Activated CD8-positive, alpha-beta T cell treated with anti-CD3 and anti-CD28 coated beads, Interleukin-2, amount 10 ng/mL, durations not matched to agents 7 days and 5 days (primary cell): ENCODE measurements around the gene B3GNT8. TPM values are rescaled to one million over a fixed set of nuclear protein-coding genes. Genes with fewer than 3 reads are reported as not detected.
"Not testable (repeated sequence)": the region's sequence is repeated elsewhere in the genome, so short reads cannot be mapped to it uniquely, and the experiment has no call there.

Experiments used
- ATAC-seq: fragments of 150-1000 bp; cut with Tn5 transposase; one replicate; pipeline ENCODE4 v1.10.0; 2021; ENCODE audit warnings: moderate library complexity
- CTCF ChIA-PET: fragments of 350-600 bp; sonication (Branson Sonifier 250); formaldehyde crosslinking; loops from one replicate; lab custom pipeline; 2021; ENCODE audit warnings: antibody characterized with exemption; lab: Charles Lee
- POLR2A ChIA-PET: fragments of 350-600 bp; sonication (Branson Sonifier 250); formaldehyde crosslinking; loops from one replicate; lab custom pipeline; 2021; ENCODE audit warnings: antibody characterized with exemption; lab: Charles Lee
- DNase-seq: peaks from one replicate; pipeline ENCODE4 v3.0.0-alpha.2; 2020
- H3K27ac Mint-ChIP-seq: one replicate; pipeline ENCODE4 v1.8.0; 2021; ENCODE audit warnings: mild to moderate bottlenecking, mixed read lengths
- H3K27me3 Mint-ChIP-seq: one replicate; pipeline ENCODE4 v1.8.0; 2021; ENCODE audit warnings: low read depth, mixed read lengths
- H3K36me3 Mint-ChIP-seq: one replicate; pipeline ENCODE4 v1.8.0; 2021; ENCODE audit warnings: low read depth, mixed read lengths
- H3K4me1 Mint-ChIP-seq: one replicate; pipeline ENCODE4 v1.8.0; 2021; ENCODE audit warnings: low read depth, mixed read lengths
- H3K4me3 Mint-ChIP-seq: one replicate; pipeline ENCODE4 v1.8.0; 2021; ENCODE audit warnings: mild to moderate bottlenecking, mixed read lengths
- H3K9me3 Mint-ChIP-seq: one replicate; pipeline ENCODE4 v1.8.0; 2022; ENCODE audit warnings: mixed read lengths; ENCODE audit not compliant: insufficient read depth
- total RNA-seq, 2 experiments: library from RNA; stranded (reverse); gene quantifications; one replicate each; pipeline ENCODE4 v1.2.3, GENCODE V29; 2021

The B3GNT8 gene
- total RNA-seq, 2 experiments from 2014 or later = 2.9 to 5.2 TPM

DNA sequence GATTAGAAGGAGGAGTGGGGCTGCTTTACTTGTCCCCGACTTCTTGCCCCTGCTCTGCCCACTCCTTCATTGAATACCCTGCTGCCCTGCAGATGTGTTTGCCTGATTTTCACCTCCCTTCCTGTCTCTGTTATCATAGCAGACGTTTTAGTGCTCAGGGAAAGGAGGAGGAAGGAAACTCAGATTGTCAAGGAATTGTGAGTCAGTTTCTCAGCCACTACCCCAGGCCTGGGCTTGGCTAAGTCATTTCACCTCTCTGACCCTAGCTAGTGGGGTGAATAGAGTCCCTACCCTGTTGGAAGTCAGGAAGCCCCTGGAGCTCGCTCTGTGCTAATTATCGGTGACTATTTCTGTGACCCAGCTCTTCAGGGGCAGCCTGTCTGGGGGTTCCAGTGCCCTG, 25.7 kb downstream of the B3GNT8 start:
- no peak overlapping the region for H3K27ac Mint-ChIP-seq

DNA sequence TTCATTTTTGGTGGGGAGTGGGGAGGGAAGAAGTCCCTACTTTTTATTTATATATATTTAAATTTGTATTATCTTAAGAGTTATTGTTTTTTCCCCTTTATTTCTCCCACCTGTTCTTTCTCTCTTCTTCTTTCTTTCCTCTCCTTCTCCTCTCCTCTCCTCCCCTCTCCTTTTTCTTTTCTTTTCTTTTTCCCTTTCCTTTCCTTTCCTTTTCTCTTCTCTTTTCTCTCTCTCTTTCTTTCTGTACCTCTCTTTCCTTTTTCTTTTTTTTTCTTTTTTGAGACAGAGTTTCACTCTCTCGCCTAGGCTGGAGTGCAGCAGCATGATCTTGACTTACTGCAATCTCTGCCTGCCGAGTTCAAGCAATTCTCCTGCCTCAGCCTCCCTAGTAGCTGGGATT, 27.6 kb downstream of the B3GNT8 start:
- ATAC-seq (no peak), DNase-seq (no peak)
- Mint-ChIP-seq H3K9me3 (no peaks in the 10 kb centered on the region), H3K4me3 (peak overlapping the region; percentile 28), H3K27ac (no peak overlapping the region), H3K4me1 (peaks cover 49% of the 10 kb centered on the region), H3K27me3 (no peaks in the 10 kb centered on the region), H3K36me3 (peaks cover 7% of the 10 kb centered on the region)
- ChIA-PET CTCF (no interaction called here), POLR2A (interaction anchor here (1.2 kb wide), 1 partner anchor 27 kb away, joined by 3 read pairs; no protein-coding TSS in a partner anchor)

More for the DNA sequence above, 25.7 kb downstream of the B3GNT8 start:
- H3K36me3 Mint-ChIP-seq = peaks cover 7% of the 10 kb centered on the region
- no peaks in the 10 kb centered on the region for H3K27me3 Mint-ChIP-seq
- ATAC-seq = no peak
- no peak overlapping the region for H3K4me3 Mint-ChIP-seq
- ChIA-PET POLR2A (no interaction called here), CTCF (no interaction called here)
- H3K9me3 Mint-ChIP-seq = no peaks in the 10 kb centered on the region
- H3K4me1 Mint-ChIP-seq = peaks cover 38% of the 10 kb centered on the region
- no peak for DNase-seq

DNA sequence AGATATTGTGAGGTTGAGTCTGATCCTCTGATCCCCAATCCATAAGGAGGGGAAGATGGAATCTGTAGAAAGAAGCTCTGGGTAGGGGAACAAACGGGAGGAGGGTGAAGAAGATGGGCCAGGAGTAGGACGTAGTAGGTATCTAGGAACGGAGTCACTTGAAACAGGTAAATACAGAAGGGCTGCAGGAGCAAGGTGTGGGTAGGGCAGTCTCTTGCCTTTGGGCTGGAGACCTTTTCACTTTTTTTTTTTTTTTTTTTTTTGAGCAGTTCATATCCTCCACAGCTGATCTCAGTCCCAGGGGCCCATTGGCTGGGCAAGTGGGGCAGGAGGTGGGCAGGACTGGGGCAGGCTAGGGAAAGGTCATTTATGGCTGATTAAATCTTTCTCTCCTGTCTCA, 28.1 kb downstream of the B3GNT8 start:
- ChIA-PET CTCF (no interaction called here), POLR2A (interaction anchor here (1.2 kb wide), 1 partner anchor 28 kb away, joined by 3 read pairs; no protein-coding TSS in a partner anchor)
- H3K36me3 Mint-ChIP-seq = peaks cover 7% of the 10 kb centered on the region
- H3K4me3 Mint-ChIP-seq = peak overlapping the region; percentile 99
- no peaks in the 10 kb centered on the region for H3K9me3 Mint-ChIP-seq
- H3K27ac Mint-ChIP-seq = no peak overlapping the region
- ATAC-seq (no peak), DNase-seq (no peak)
- H3K27me3 Mint-ChIP-seq = no peaks in the 10 kb centered on the region
- peaks cover 49% of the 10 kb centered on the region for H3K4me1 Mint-ChIP-seq

DNA sequence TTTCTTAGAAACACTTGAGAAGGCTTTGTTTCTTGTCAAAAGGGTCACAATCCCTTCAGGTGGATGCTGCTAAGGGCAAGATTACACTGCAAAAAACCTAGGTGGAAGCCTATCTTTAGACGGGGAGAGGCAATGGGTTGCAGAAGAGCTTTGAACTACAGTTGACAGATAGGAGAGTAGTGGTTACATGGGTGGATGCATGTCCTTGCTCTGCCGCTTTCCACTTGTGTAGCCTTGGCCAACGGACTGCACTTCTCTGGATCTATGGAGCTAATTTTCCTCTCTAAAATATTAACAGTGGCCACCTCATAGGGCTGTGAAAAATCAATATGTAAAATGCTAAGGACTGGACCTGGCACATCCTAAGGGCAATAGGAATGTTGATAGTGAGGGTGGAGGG, 28.6 kb downstream of the B3GNT8 start:
- POLR2A ChIA-PET = interaction anchor here (1.2 kb wide), 1 partner anchor 28 kb away, joined by 3 read pairs; no protein-coding TSS in a partner anchor
- Mint-ChIP-seq H3K4me1 (peaks cover 48% of the 10 kb centered on the region), H3K9me3 (no peaks in the 10 kb centered on the region), H3K4me3 (peak overlapping the region; percentile 99), H3K27me3 (no peaks in the 10 kb centered on the region), H3K36me3 (peaks cover 7% of the 10 kb centered on the region), H3K27ac (peak overlapping the region; percentile 100)
- CTCF ChIA-PET = no interaction called here
- DNase-seq (no peak), ATAC-seq (no peak)

DNA sequence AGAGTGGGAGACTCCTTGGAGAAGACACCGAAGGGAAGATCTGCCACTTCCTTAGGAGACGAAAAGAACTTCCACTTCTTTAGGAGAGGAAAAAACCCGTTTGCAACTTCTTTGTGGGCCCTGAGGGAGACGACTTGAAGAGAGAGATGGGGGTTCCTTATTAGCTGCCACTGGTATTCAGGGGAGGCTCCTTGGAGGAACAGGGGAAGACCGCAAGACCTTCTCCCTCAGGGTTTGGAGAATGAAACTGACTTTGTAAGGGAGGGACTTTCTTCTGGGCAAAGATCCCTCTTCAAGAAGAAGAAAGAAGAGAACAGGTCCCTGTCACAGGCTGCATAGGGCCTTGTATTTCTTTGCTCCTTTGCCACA, 29.1 kb downstream of the B3GNT8 start:
- ChIA-PET POLR2A (no interaction called here), CTCF (no interaction called here)
- Mint-ChIP-seq H3K27me3 (no peaks in the 10 kb centered on the region), H3K4me3 (peak overlapping the region; percentile 99), H3K36me3 (peaks cover 7% of the 10 kb centered on the region), H3K9me3 (no peaks in the 10 kb centered on the region), H3K27ac (peak overlapping the region; percentile 100), H3K4me1 (peaks cover 44% of the 10 kb centered on the region)
- ATAC-seq (no peak), DNase-seq (no peak)

DNA sequence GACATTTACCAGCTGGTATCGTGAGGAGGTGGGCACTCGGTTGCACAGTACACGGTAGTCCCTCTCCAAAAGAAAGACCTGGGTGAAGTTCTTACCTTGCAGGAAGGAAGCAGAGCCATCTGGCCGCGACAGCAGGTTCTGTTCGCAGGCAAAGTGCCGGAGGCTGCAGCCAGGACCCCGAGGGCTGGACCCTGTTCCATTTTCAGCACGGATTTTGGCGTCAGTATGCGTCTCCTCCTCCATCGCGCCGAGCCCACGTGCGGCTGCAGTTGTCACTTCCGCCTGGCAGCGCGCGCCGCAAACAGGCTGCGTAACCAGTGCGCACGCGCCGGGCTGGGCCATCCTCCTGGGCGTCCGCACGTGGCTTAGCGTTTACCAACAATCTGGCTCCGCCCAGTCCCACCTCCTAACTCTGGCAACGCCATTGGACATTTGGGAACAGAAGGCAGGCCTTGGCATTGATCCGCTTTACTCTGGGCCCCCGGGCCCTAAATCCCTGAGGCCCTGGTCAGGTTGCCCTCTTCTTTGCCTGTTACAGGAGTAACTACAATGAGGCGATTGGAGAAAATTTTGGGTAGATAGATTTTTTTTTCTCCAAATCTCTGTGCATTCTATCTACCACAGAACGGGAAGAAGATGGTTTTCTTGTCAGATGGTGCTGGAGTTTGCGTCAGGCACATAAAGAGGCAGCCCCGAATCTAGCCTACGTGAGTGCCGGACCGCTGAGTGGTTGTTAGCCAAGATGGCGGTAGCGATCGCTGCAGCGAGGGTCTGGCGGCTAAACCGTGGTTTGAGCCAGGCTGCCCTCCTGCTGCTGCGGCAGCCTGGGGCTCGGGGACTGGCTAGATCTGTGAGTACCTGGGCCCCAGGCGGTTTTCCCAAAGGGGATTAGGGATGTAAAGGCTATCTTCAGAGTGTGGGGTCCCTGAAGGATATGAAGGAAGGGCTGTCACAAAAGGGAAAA, 29.8 kb downstream of the B3GNT8 start, which contains the start of the genes BCKDHA and EXOSC5:
Gene BCKDHA, plus strand, starts transcription at position 733 of the 964 bp plus-strand sequence. Its CDS starts 10 bp downstream, at position 743.
Gene EXOSC5, minus strand, starts transcription at position 274 of the 964 bp plus-strand sequence. Its CDS starts 31 bp downstream, at position 243.
- DNase-seq = peak; percentile 99
- ChIA-PET POLR2A (interaction anchor here (0.7 kb wide), 1 partner anchor 39 kb away, joined by 4 read pairs; no protein-coding TSS in a partner anchor), CTCF (interaction anchor here (0.5 kb wide), 1 partner anchor 1220 kb away, joined by 4 read pairs; no protein-coding TSS in a partner anchor)
- peak; percentile 99 for ATAC-seq
- Mint-ChIP-seq H3K4me1 (peaks cover 44% of the 10 kb centered on the region), H3K36me3 (peaks cover 7% of the 10 kb centered on the region), H3K9me3 (no peaks in the 10 kb centered on the region), H3K27me3 (no peaks in the 10 kb centered on the region), H3K27ac (peak within 1 kb of the TSS; percentile 100), H3K4me3 (peak within 1 kb of the TSS; percentile 99)

DNA sequence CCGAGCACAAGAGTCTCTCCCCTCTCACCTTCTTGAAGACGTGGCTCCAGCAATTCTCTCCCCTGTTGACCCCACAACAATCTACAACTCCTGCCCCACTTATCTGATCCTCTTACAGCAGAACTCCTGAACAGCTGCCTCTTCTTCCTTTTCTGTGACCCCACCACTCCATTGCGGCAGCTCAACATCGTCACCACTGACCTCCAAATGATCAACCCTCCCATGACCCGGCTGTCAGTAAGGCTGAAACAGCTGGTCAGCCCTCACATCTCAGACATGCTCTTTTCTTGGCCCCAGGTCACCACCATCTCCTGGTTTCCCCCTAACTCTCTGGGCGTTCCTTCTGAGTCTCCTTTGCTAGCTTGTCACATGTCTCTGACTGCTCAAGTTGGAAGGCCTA, 31.8 kb downstream of the B3GNT8 start:
- DNase-seq (no peak), ATAC-seq (no peak)
- Mint-ChIP-seq H3K36me3 (peaks cover 8% of the 10 kb centered on the region), H3K27ac (peak overlapping the region; percentile 23), H3K9me3 (no peaks in the 10 kb centered on the region), H3K27me3 (no peaks in the 10 kb centered on the region), H3K4me3 (peak overlapping the region; percentile 99), H3K4me1 (peaks cover 37% of the 10 kb centered on the region)
- ChIA-PET POLR2A (no interaction called here), CTCF (interaction anchor here (1.1 kb wide), 1 partner anchor 29 kb away, joined by 3 read pairs; no protein-coding TSS in a partner anchor)

DNA sequence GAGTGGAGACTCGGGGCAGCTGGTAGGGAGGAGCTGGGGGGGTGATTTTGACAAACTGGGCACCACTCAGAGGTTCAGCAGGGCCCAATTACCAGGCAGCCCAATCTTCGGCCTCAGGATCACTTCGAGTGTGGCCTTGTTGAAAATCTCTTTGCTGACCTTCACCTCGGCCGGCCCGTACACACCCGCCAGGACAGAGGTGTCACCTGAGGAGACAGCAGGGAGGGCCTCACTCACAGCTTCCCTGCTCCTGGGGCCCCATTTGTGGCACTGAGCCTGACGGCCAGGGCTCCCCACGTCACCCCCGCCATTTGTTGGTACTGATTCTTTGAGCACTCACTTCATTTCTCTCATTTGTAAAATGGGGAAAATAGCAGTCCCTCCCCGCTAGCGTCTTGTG, 34.4 kb downstream of the B3GNT8 start:
- H3K27me3 Mint-ChIP-seq = no peaks in the 10 kb centered on the region
- no peak for DNase-seq
- no peaks in the 10 kb centered on the region for H3K9me3 Mint-ChIP-seq
- POLR2A ChIA-PET = no interaction called here
- H3K4me3 Mint-ChIP-seq = no peak overlapping the region
- CTCF ChIA-PET = no interaction called here
- H3K27ac Mint-ChIP-seq = no peak overlapping the region
- H3K36me3 Mint-ChIP-seq = peaks cover 17% of the 10 kb centered on the region
- ATAC-seq = no peak
- peaks cover 18% of the 10 kb centered on the region for H3K4me1 Mint-ChIP-seq

DNA sequence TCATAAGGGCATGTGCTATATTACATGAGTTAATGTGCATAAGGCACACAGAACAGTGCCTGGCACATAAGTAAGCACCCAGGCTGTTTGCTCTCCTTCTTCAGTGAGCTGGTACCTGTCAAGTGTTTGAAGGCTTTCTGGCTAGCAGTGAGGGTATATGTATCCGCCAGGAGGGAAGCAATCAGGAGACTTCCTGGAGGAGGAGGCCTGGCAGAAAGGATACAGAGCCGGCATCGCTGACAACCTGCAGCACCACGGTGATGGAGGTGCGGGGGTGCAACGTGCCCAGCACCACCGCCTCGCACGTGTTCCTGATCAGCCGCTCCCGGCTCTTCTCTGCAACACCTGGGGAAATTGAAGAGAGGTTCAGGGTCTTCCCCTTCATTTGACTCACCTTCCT, 35.6 kb downstream of the B3GNT8 start:
- ATAC-seq = no peak
- no peaks in the 10 kb centered on the region for H3K9me3 Mint-ChIP-seq
- H3K27me3 Mint-ChIP-seq = no peaks in the 10 kb centered on the region
- CTCF ChIA-PET = no interaction called here
- H3K27ac Mint-ChIP-seq = no peak overlapping the region
- peaks cover 12% of the 10 kb centered on the region for H3K4me1 Mint-ChIP-seq
- no peak for DNase-seq
- POLR2A ChIA-PET = no interaction called here
- no peak overlapping the region for H3K4me3 Mint-ChIP-seq
- peaks cover 17% of the 10 kb centered on the region for H3K36me3 Mint-ChIP-seq

DNA sequence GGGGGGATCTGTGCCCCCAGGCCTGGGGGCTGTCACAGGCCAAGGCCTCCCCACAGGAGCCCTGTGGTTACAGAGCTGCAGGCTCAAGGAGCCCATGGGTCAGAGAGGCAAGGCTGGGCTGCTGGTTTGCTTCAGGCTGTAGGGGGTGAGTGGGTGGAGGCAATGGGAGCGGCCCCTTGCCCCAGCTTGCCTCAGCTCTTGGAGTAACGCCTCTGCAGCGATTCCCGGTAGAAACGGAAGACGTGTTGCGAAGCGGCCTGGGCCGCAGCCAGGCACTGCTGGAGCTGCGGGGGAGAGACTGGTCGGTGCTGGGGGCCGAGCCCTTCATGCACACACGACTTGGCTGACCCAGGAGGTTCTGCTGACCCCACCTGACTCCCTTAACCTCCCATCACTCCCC, 40.7 kb downstream of the B3GNT8 start:
- ATAC-seq = no peak
- no peaks in the 10 kb centered on the region for H3K4me1 Mint-ChIP-seq
- H3K36me3 Mint-ChIP-seq = peaks cover 24% of the 10 kb centered on the region
- POLR2A ChIA-PET = no interaction called here
- H3K27ac Mint-ChIP-seq = no peak overlapping the region
- no peak overlapping the region for H3K4me3 Mint-ChIP-seq
- CTCF ChIA-PET = interaction anchor here (1.2 kb wide), 1 partner anchor 8 kb away, joined by 3 read pairs; no protein-coding TSS in a partner anchor
- DNase-seq = no peak
- no peaks in the 10 kb centered on the region for H3K27me3 Mint-ChIP-seq
- no peaks in the 10 kb centered on the region for H3K9me3 Mint-ChIP-seq

DNA sequence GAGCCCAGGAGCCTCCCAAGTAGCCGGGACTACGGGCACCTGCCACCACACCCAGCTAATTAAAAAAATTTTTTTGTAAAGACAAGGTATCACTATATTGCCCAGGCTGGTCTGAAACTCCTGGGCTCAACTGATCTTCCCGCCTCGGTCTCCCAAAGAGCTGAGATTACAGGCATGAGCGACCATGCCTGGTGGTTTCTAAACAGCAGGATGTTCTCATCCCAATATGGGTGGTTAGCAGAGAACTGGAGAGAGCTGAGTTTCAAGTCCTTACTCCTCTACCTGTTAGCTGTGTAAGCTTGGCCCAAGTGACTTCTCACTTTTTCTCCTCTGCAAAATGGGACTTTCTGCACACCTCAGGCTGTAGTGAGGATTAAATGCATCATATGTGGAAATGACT, 42.8 kb downstream of the B3GNT8 start:
- Mint-ChIP-seq H3K36me3 (peaks cover 15% of the 10 kb centered on the region), H3K27me3 (no peaks in the 10 kb centered on the region), H3K4me1 (no peaks in the 10 kb centered on the region), H3K4me3 (no peak overlapping the region), H3K27ac (no peak overlapping the region), H3K9me3 (no peaks in the 10 kb centered on the region)
- DNase-seq (no peak), ATAC-seq (no peak)
- ChIA-PET CTCF (no interaction called here), POLR2A (no interaction called here)

DNA sequence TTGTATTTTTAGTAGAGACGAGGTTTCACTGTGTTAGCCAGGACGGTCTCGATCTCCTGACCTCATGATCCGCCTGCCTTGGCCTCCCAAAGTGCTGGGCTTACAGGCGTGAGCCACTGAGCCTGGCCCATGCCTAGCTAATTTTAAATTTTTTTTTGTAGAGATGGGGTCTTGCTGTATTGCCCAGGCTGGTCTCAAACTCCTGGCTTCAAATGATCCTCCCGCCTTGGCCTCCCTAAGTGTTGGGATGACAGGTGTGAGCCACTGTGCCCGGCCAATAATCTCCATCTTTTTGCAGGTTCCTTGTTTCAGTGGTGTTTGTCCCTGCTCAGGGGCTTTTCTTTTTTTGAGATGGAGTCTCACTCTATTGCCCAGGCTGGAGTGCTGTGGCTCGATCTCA, 45.6 kb downstream of the B3GNT8 start:
- DNase-seq, H3K27me3 Mint-ChIP-seq, H3K4me3 Mint-ChIP-seq, H3K9me3 Mint-ChIP-seq, ATAC-seq, H3K27ac Mint-ChIP-seq, H3K4me1 Mint-ChIP-seq, POLR2A ChIA-PET: not testable (repeated sequence)
- peaks cover 10% of the 10 kb centered on the region for H3K36me3 Mint-ChIP-seq
- CTCF ChIA-PET = interaction anchor here (1.2 kb wide), 1 partner anchor 26 kb away, joined by 3 read pairs; no protein-coding TSS in a partner anchor
